ENCODE measurements around the gene KIF16B.

The KIF16B gene

DNA sequence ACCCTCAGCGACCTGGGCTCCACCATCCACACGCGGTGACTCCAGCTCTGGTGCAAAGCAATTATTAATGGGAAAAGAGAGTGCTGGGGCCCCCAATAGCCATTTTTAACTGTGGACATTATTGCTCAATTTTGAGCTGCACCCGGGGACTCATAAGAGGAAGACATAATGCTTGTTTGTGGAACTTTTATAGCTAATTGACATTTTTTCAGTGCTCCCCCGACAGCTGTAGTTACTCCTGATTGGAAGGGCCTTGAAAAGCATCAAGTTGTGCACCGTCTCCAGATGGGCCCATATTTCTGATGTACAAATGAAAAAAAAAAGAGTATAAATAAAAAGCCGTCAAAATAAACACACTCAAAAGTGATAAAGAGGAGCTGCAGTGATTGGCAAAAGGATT, 327.0 kb downstream of the KIF16B start:
- TF ChIP-seq, protein P1, sequence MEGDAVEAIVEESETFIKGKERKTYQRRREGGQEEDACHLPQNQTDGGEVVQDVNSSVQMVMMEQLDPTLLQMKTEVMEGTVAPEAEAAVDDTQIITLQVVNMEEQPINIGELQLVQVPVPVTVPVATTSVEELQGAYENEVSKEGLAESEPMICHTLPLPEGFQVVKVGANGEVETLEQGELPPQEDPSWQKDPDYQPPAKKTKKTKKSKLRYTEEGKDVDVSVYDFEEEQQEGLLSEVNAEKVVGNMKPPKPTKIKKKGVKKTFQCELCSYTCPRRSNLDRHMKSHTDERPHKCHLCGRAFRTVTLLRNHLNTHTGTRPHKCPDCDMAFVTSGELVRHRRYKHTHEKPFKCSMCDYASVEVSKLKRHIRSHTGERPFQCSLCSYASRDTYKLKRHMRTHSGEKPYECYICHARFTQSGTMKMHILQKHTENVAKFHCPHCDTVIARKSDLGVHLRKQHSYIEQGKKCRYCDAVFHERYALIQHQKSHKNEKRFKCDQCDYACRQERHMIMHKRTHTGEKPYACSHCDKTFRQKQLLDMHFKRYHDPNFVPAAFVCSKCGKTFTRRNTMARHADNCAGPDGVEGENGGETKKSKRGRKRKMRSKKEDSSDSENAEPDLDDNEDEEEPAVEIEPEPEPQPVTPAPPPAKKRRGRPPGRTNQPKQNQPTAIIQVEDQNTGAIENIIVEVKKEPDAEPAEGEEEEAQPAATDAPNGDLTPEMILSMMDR (IDR thresholded peaks at IDR 0.05; ENCODE audit: insufficient read depth, low read length): no peak
- no peak for TF ChIP-seq GABPA (IDR thresholded peaks at IDR 0.05; ENCODE audit: low read depth)

DNA sequence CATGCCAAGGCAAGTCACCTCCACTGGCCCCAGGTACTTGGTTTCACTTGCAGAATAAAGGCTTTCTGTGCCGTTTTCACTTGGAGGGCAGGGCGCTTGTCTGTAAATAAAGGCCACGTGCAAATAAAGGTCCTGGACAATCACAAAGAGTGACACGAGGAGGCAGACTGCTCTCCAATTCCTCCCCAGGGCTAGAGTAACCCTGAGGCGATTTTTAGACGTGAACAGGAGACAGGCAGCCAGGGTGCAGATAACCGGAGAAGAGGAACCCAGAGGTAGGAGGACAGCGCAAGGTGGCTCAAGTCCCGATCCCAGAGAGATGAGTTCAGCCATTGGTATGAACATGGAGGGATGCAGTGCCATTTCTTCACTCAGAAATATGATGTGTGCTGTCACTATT, 327.4 kb downstream of the KIF16B start:
- Histone ChIP-seq H3K27ac (replicated peaks) (no peak overlapping the region), H3K4me3 (replicated peaks; ENCODE audit: insufficient read depth, low read length) (no peak overlapping the region), H3K27me3 (ENCODE audit: insufficient read depth, poor library complexity, severe bottlenecking) (no peaks in the 10 kb centered on the region)
- no peak for DNase-seq (ENCODE audit: low read depth in 1 of 2, low spot score in 1 of 2)
- TF ChIP-seq SPI1 (IDR thresholded peaks at IDR 0.05; ENCODE audit: borderline replicate concordance, low read depth) (no peak), POLR2AphosphoS5 (IDR thresholded peaks at IDR 0.05; ENCODE audit: low read depth) (no peak), GABPA (IDR thresholded peaks at IDR 0.05; ENCODE audit: low read depth) (no peak)
- TF ChIP-seq, protein P2, sequence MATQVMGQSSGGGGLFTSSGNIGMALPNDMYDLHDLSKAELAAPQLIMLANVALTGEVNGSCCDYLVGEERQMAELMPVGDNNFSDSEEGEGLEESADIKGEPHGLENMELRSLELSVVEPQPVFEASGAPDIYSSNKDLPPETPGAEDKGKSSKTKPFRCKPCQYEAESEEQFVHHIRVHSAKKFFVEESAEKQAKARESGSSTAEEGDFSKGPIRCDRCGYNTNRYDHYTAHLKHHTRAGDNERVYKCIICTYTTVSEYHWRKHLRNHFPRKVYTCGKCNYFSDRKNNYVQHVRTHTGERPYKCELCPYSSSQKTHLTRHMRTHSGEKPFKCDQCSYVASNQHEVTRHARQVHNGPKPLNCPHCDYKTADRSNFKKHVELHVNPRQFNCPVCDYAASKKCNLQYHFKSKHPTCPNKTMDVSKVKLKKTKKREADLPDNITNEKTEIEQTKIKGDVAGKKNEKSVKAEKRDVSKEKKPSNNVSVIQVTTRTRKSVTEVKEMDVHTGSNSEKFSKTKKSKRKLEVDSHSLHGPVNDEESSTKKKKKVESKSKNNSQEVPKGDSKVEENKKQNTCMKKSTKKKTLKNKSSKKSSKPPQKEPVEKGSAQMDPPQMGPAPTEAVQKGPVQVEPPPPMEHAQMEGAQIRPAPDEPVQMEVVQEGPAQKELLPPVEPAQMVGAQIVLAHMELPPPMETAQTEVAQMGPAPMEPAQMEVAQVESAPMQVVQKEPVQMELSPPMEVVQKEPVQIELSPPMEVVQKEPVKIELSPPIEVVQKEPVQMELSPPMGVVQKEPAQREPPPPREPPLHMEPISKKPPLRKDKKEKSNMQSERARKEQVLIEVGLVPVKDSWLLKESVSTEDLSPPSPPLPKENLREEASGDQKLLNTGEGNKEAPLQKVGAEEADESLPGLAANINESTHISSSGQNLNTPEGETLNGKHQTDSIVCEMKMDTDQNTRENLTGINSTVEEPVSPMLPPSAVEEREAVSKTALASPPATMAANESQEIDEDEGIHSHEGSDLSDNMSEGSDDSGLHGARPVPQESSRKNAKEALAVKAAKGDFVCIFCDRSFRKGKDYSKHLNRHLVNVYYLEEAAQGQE (IDR thresholded peaks at IDR 0.05; ENCODE audit: insufficient replicate concordance, low read depth): no peak
- TF ChIP-seq, protein P1 (IDR thresholded peaks at IDR 0.05; ENCODE audit: insufficient read depth, low read length): no peak

More for the DNA sequence above, 327.0 kb downstream of the KIF16B start:
- no peak overlapping the region for H3K4me3 ChIP-seq (replicated peaks; ENCODE audit: insufficient read depth, low read length)
- H3K27me3 ChIP-seq (ENCODE audit: insufficient read depth, poor library complexity, severe bottlenecking): no peaks in the 10 kb centered on the region
- no peak overlapping the region for H3K27ac ChIP-seq (replicated peaks)
- no peak for DNase-seq (ENCODE audit: low read depth in 1 of 2, low spot score in 1 of 2)

- no peak overlapping the region for H3K4me3 ChIP-seq (replicated peaks; ENCODE audit: insufficient read depth, low read length)
- DNase-seq (ENCODE audit: low read depth in 1 of 2, low spot score in 1 of 2): no peak
- H3K27me3 ChIP-seq (ENCODE audit: insufficient read depth, poor library complexity, severe bottlenecking): no peaks in the 10 kb centered on the region
- H3K27ac ChIP-seq (replicated peaks): no peak overlapping the region
- no peak for TF ChIP-seq GABPA (IDR thresholded peaks at IDR 0.05; ENCODE audit: low read depth)
- no peak for TF ChIP-seq POLR2AphosphoS5 (IDR thresholded peaks at IDR 0.05; ENCODE audit: low read depth)
- TF ChIP-seq, protein P2 (IDR thresholded peaks at IDR 0.05; ENCODE audit: insufficient replicate concordance, low read depth): no peak
- TF ChIP-seq, protein P1 (IDR thresholded peaks at IDR 0.05; ENCODE audit: insufficient read depth, low read length): no peak
- TF ChIP-seq SPI1 (IDR thresholded peaks at IDR 0.05; ENCODE audit: borderline replicate concordance, low read depth): no peak
These were observed 328.4 kb downstream of the KIF16B start for GRCh38 chr20:16244892-16245291.

DNA sequence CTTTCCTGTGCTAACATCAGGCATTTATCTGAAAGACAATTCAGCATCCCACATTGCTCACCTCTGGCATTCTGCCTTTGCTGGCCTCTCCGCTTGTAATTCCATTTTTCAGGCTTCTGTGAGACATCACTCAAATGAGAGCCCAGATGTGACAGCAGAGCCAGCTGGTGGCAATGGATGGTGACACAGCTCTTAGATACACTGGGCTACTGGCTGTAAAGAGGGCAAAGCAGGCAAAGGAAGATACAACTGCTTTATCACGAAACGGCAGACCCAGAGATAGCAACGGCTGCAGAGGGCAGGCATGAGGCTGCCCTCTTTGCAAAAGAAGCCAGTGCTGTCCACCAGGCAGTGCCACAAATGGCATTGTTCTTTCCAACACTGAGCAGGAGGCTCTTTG, 329.8 kb downstream of the KIF16B start:
- Histone ChIP-seq H3K4me3 (replicated peaks; ENCODE audit: insufficient read depth, low read length) (no peak overlapping the region), H3K27me3 (ENCODE audit: insufficient read depth, poor library complexity, severe bottlenecking) (no peaks in the 10 kb centered on the region), H3K27ac (replicated peaks) (no peak overlapping the region)
- DNase-seq (ENCODE audit: low read depth in 1 of 2, low spot score in 1 of 2): no peak
- TF ChIP-seq, protein P1 (IDR thresholded peaks at IDR 0.05; ENCODE audit: insufficient read depth, low read length): no peak
- TF ChIP-seq GABPA (IDR thresholded peaks at IDR 0.05; ENCODE audit: low read depth) (no peak), SPI1 (IDR thresholded peaks at IDR 0.05; ENCODE audit: borderline replicate concordance, low read depth) (no peak), POLR2AphosphoS5 (IDR thresholded peaks at IDR 0.05; ENCODE audit: low read depth) (no peak)
- TF ChIP-seq, protein P2 (IDR thresholded peaks at IDR 0.05; ENCODE audit: insufficient replicate concordance, low read depth): no peak
